ENCODE measurements around the gene PLEKHH2.

The PLEKHH2 gene

DNA sequence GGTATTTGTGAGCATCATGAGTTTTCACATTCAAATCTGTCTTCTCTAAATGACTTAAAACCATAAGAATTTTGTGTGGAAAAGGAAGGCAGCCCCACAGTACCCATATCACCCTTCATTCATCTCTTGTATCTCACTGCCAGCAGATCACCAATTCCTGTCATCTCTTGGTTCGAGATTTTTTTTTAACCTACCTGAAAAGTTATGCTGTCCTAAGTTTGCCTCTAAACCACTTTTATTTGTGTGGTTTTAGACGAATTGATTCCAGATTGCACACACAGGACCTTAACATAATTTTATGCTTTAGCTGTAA lies 169.6 kb downstream of the PLEKHH2 start:
- no peak for DNase-seq (ENCODE audit: low read depth in 2 of 3, low spot score in 2 of 3)

DNA sequence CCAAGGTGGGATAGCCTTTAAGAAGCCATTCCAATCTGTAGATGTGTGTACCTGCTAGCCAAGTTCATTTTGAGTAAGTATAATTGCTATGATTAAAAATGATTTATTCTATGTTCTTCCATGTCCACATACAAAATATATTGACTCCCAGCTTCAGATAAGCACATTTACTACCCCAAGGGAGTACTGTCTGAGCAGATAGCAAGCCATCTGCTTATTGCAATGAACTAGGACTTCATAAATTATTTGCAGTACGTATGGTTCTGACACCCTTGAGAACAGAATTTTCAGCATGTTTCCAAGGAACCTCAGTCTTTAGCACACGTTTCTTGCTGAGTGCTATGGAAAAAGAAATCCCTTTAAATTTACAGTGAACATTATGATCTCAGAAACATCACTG lies 173.4 kb downstream of the PLEKHH2 start:
- no peak for DNase-seq (ENCODE audit: low read depth in 2 of 3, low spot score in 2 of 3)

DNA sequence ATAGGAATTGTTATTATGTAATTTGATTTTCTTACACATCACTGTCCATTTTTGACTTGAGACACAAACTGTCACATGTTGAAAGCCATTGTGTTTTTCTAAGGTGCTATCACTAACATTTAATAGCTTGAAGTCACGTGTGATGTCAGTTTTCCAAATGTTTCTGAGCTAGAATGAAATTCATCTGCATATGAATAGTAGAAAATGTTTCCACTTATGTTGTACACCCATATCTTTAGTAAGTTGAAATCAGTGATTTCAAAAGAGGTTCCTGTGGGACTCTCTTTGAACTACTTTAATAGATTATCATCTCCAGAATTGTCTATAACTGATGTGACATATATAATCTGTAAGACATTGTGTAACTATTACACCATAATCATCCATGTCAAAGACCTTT lies 173.8 kb downstream of the PLEKHH2 start:
- no peak for DNase-seq (ENCODE audit: low read depth in 2 of 3, low spot score in 2 of 3)

DNA sequence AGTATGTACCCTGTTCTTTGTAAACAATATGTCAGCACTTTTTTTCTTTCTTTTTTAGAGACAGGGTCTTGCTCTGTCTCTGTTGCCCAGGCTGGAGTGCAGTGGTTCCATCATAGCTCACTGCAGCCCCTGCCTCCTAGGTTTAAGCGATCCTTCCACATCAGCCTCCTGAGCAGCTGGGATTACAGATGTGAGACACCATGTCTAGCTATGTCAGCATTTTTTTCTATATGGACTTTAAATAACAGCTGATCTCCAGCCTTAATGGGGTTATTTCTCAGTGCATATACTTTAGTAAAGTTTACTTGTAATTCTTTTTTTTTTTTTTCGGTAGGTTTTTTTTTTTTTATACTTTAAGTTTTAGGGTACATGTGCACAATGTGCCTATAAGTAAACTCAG lies 174.9 kb downstream of the PLEKHH2 start:
- no peak for DNase-seq (ENCODE audit: low read depth in 2 of 3, low spot score in 2 of 3)

DNA sequence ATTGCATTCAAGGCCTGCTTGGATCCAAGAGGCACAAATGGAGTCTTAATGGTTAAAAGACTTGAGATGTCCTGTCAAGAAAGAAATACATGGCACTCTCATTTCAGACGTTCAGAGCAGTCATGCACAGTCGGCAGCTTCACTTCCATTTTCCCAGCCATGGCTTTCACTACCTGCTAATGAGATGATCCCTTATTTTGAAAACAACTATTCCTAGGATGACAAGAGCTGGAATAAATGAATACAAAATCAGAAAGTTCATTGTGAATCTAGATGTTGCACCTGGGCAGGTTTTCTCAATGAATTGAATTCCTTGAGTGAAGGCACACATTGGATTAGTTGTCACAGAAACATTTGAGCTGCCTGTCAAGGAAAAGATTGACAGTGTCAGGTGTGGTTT lies 175.9 kb downstream of the PLEKHH2 start:
- no peak for DNase-seq (ENCODE audit: low read depth in 2 of 3, low spot score in 2 of 3)

DNA sequence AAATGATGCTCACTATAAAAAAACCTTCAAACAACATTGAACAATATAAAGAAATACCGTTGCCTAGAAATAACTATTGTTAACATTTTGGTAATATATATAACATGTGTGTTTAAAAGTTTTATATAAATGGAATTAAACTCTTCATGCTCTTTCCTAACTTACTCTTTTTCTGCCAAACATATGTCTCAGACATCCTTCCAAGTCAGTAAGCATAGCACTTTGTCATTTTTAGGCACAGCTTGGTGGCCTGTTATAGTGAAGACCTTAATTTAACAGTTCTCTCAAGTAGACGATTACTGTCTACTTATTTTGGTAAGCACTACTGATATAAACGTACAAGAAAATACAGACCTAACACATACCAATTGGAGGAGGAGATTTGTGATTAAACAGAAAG lies 177.7 kb downstream of the PLEKHH2 start:
- DNase-seq (ENCODE audit: low read depth in 2 of 3, low spot score in 2 of 3) = no peak
